ENCODE measurements around the gene SMARCA4. TPM values are rescaled to one million over a fixed set of nuclear protein-coding genes. Genes with fewer than 3 reads are reported as not detected.
"Not testable (repeated sequence)": the region's sequence is repeated elsewhere in the genome, so short reads cannot be mapped to it uniquely, and the experiment has no call there.

SMARCA4 gene
- polyA plus RNA-seq, 1 experiment, result 46.3 TPM

- POLR2A ChIA-PET, result no interaction called here
- Histone ChIP-seq H3K27me3 (ENCODE audit: control insufficient read depth, insufficient read depth, low read length) (no peaks in the 10 kb centered on the region), H3K36me3 (ENCODE audit: control insufficient read depth, insufficient read depth, low read length) (no peaks in the 10 kb centered on the region), H3K4me3 (ENCODE audit: low read depth, low read length) (no peak overlapping the region)
- DNase-seq (ENCODE audit: low read depth), result no peak
- TF ChIP-seq, protein P1, sequence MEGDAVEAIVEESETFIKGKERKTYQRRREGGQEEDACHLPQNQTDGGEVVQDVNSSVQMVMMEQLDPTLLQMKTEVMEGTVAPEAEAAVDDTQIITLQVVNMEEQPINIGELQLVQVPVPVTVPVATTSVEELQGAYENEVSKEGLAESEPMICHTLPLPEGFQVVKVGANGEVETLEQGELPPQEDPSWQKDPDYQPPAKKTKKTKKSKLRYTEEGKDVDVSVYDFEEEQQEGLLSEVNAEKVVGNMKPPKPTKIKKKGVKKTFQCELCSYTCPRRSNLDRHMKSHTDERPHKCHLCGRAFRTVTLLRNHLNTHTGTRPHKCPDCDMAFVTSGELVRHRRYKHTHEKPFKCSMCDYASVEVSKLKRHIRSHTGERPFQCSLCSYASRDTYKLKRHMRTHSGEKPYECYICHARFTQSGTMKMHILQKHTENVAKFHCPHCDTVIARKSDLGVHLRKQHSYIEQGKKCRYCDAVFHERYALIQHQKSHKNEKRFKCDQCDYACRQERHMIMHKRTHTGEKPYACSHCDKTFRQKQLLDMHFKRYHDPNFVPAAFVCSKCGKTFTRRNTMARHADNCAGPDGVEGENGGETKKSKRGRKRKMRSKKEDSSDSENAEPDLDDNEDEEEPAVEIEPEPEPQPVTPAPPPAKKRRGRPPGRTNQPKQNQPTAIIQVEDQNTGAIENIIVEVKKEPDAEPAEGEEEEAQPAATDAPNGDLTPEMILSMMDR (IDR thresholded peaks at IDR 0.05; ENCODE audit: insufficient read depth, low read depth, low read length), result no peak
- CTCF ChIA-PET, result interaction anchor here (0.7 kb wide), 1 partner anchor 468 kb away, joined by 3 read pairs; no protein-coding TSS in a partner anchor
These were observed 13.7 kb upstream of the SMARCA4 start for GRCh38 chr19:10946958-10947657.

- ChIA-PET CTCF (interaction anchor here (1.1 to 3.4 kb wide), 2 partner anchors 11 to 18 kb away, joined by 4 to 22 read pairs; no protein-coding TSS in a partner anchor), POLR2A (no interaction called here)
- no peak overlapping the region for H3K4me3 ChIP-seq (ENCODE audit: low read depth, low read length)
- TF ChIP-seq, protein P1 (IDR thresholded peaks at IDR 0.05; ENCODE audit: insufficient read depth, low read depth, low read length), result no peak
- no peaks in the 10 kb centered on the region; the same call in 1 of the 2 replicates for H3K36me3 ChIP-seq (ENCODE audit: control insufficient read depth, insufficient read depth, low read length)
- no peak for DNase-seq (ENCODE audit: low read depth)
- H3K27me3 ChIP-seq (ENCODE audit: control insufficient read depth, insufficient read depth, low read length), result no peaks in the 10 kb centered on the region
These were observed 8.0 kb upstream of the SMARCA4 start for GRCh38 chr19:10952809-10953208.

DNA sequence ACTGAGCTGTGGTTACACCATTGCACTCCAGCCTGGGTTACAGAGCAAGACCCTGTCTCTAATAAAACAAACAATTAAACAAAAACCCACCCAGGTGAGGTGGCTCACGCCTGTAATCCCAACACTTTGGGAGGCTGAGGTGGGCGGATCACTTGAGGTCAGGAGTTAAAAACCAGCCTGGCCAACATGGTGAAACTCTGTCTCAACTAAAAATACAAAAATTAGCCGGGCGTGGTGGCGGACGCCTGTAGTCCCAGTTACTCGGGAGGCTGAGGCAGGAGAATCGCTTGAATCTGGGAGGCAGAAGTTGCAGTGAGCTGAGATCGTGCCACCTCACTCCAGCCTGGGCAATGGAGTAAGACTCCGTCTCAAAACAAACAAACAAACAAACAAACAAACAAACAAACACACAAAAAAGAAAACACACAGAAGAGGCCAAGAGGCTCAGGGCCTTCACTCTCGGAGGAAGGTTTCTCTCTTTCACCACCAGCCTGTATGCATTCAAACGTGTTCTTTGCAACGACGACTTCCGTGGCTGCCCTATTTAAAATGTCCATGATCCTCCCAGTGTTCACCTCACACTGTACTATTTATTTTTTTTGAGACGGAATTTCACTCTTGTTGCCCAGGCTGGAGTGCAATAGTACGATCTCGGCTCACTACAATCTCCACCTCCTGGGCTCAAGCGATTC is 1.4 kb upstream of the SMARCA4 start:
- CTCF ChIA-PET, result interaction anchor here (2.8 to 5.2 kb wide), 2 partner anchors 17 kb away, joined by 11 to 24 read pairs; no protein-coding TSS in a partner anchor
- H3K27me3 ChIP-seq (ENCODE audit: control insufficient read depth, insufficient read depth, low read length); H3K36me3 ChIP-seq (ENCODE audit: control insufficient read depth, insufficient read depth, low read length); POLR2A ChIA-PET; DNase-seq (ENCODE audit: low read depth): not testable (repeated sequence)
- peak overlapping the region; percentile 83; the same call in 1 of the 2 replicates for H3K4me3 ChIP-seq (ENCODE audit: low read depth, low read length)

DNA sequence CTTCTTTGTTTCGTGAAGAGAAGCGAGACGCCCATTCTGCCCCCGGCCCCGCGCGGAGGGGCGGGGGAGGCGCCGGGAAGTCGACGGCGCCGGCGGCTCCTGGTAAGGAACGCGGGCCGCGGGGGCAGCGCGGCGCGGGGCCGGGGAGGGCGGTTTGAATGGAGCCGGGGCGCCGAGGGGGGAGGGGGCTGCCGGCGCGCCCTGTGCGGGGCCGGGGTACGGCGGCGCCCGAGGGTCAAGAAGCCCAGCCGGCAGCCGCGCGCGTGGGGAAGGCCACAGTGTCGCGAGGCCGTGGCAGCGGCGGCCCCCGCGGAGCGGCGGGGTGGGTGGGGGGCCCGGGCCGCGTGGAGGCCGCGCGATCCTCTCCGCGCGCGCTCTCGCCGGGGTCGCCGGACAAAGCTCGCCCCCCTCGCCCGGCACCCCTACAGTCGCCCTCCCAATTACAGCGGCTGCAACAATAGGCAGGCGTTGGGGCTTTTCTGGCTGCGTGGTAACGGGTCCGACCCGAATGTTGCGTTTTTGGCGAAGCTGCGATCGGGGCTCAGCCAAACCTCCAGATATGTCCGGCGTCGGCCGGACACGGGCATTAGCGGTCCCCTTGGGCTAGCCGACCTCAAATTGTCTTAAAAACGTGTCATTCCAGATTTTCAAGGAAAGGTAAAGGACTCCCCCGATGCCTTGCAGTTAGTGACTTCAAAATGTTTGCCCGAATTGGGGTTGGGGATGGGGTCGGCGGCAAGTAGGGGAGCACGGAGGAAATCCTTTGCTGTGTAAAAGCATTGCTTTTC is 437 bp downstream of the SMARCA4 start:
- CTCF ChIA-PET, result interaction anchor here (1.1 to 5.2 kb wide), 3 partner anchors 14 to 74 kb away, joined by 4 to 24 read pairs (median 5); no protein-coding TSS in a partner anchor
- TF ChIP-seq, protein P1 (IDR thresholded peaks at IDR 0.05; ENCODE audit: insufficient read depth, low read depth, low read length), result no peak

DNA sequence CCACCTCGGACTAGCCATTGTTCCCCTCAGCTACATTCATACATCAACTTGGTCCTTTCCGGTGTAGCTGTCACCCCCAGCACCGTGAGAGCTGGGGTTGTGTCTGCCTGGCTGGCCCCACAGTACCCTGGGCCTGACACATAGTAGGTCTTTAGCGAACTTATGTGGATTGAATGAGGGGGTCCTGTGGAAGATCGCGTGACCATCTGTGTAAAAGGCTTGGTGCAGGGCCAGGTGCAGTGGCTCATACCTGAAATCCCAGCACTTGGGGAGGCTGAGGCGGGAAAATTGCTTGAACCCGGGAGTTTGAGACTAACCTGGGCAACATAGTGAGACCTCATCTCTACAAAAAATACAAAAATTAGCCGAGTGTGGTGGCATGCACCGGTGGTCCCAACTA is 2.0 kb downstream of the SMARCA4 start:
- TF ChIP-seq, protein P1 (IDR thresholded peaks at IDR 0.05; ENCODE audit: insufficient read depth, low read depth, low read length), result no peak
- no peak for DNase-seq (ENCODE audit: low read depth)
- H3K27me3 ChIP-seq (ENCODE audit: control insufficient read depth, insufficient read depth, low read length), result no peaks in the 10 kb centered on the region
- ChIA-PET CTCF (interaction anchor here (1.2 to 5.2 kb wide), 2 partner anchors 20 kb away, joined by 3 to 24 read pairs; no protein-coding TSS in a partner anchor), POLR2A (no interaction called here)
- H3K4me3 ChIP-seq (ENCODE audit: low read depth, low read length), result no peak overlapping the region
- no peaks in the 10 kb centered on the region for H3K36me3 ChIP-seq (ENCODE audit: control insufficient read depth, insufficient read depth, low read length)

More for the DNA sequence above, 437 bp downstream of the SMARCA4 start:
- H3K4me3 ChIP-seq (ENCODE audit: low read depth, low read length), result peak overlapping the region; percentile 71
- H3K27me3 ChIP-seq (ENCODE audit: control insufficient read depth, insufficient read depth, low read length), result no peaks in the 10 kb centered on the region
- POLR2A ChIA-PET, result no interaction called here
- H3K36me3 ChIP-seq (ENCODE audit: control insufficient read depth, insufficient read depth, low read length), result no peaks in the 10 kb centered on the region
- DNase-seq (ENCODE audit: low read depth), result no peak
